OCI-LY7 (cell line): ENCODE results near the gene TMEM132A. TPM values are rescaled to one million over a fixed set of nuclear protein-coding genes. Genes with fewer than 3 reads are reported as not detected.
A peak's percentile ranks its signal among the peaks of the same experiment; 100 is the strongest.

Experiments
- BruUV-seq: library from RNA; stranded (reverse); fragments of 400-500 nt; replicated peaks from 2 replicates; lab custom pipeline; 2021; lab: Mats Ljungman, UMichigan
- CTCF ChIA-PET: fragments of 300-600 bp; sonication (Branson Sonifier 250); formaldehyde crosslinking; loops from one replicate; lab custom pipeline; 2022; ENCODE audit warnings: antibody characterized with exemption; ENCODE audit not compliant: unreplicated experiment; lab: Charles Lee
- POLR2A ChIA-PET: fragments of 300-600 bp; sonication (Branson Sonifier 250); formaldehyde crosslinking; loops from one replicate; lab custom pipeline; 2022; ENCODE audit warnings: antibody characterized with exemption; lab: Charles Lee
- DNase-seq: peaks from one replicate; pipeline ENCODE4 v3.0.0-alpha.2; 2015; ENCODE audit warnings: low spot score
- H2AFZ ChIP-seq: fragments of 200-600 bp; sonication (generic), shearing (Covaris generic); 2 replicates; pipeline ENCODE4 v1.6.1; 2014; ENCODE audit warnings: mild to moderate bottlenecking, antibody characterized with exemption, low read length, moderate library complexity
- H3K27ac ChIP-seq: fragments of 200-600 bp; sonication (generic); 2 replicates; pipeline ENCODE4 v1.5.1; 2014; ENCODE audit warnings: mixed run types, low read depth, mild to moderate bottlenecking, moderate library complexity, low read length, inconsistent platforms; ENCODE audit not compliant: poor library complexity, severe bottlenecking
- H3K36me3 ChIP-seq: fragments of 200-600 bp; sonication (generic); 2 replicates; pipeline ENCODE4 v1.6.1; 2014; ENCODE audit warnings: mild to moderate bottlenecking, antibody characterized with exemption, low read length, moderate library complexity, mixed read lengths; ENCODE audit not compliant: insufficient read depth
- H3K4me1 ChIP-seq: fragments of 200-600 bp; sonication (generic); 2 replicates; pipeline ENCODE4 v1.5.1; 2014; ENCODE audit warnings: mild to moderate bottlenecking, low read length; ENCODE audit not compliant: insufficient read depth, poor library complexity, severe bottlenecking
- H3K4me2 ChIP-seq: fragments of 200-600 bp; sonication (generic); 2 replicates; pipeline ENCODE4 v1.6.1; 2014; ENCODE audit warnings: mild to moderate bottlenecking, low read length
- H3K4me3 ChIP-seq: fragments of 200-600 bp; sonication (generic); 2 replicates; pipeline ENCODE4 v1.5.1; 2014; ENCODE audit warnings: mild to moderate bottlenecking, low read depth, low read length; ENCODE audit not compliant: poor library complexity, severe bottlenecking
- H3K79me2 ChIP-seq: fragments of 200-600 bp; sonication (generic); 2 replicates; pipeline ENCODE4 v1.6.1; 2016; ENCODE audit warnings: low read depth, mild to moderate bottlenecking, low read length, moderate library complexity, mixed read lengths; ENCODE audit not compliant: insufficient read depth
- H3K9me2 ChIP-seq: fragments of 200-600 bp; sonication (generic); 2 replicates; pipeline ENCODE4 v1.6.1; 2016; ENCODE audit warnings: mild to moderate bottlenecking, low read length, mixed read lengths; ENCODE audit not compliant: insufficient read depth
- H3K9me3 ChIP-seq: fragments of 200-600 bp; sonication (generic); 2 replicates; pipeline ENCODE4 v1.6.1; 2014; ENCODE audit warnings: mild to moderate bottlenecking, mixed run types, low read length, mixed read lengths
- H4K20me1 ChIP-seq: fragments of 200-600 bp; sonication (generic); 2 replicates; pipeline ENCODE4 v1.6.1; 2014; ENCODE audit warnings: mild to moderate bottlenecking, antibody characterized with exemption, low read length, moderate library complexity, mixed read lengths; ENCODE audit not compliant: insufficient read depth
- CTCF ChIP-seq: fragments of 200-600 bp; sonication (generic); conservative IDR thresholded peaks from 2 replicates; pipeline ENCODE4 v1.5.1; 2014; ENCODE audit warnings: mild to moderate bottlenecking, antibody characterized with exemption, low read length, moderate library complexity, mixed read lengths
- EZH2phosphoT487 ChIP-seq: fragments of 200-600 bp; sonication (generic); IDR thresholded peaks from 2 replicates; pipeline ENCODE4 v1.6.1; 2018; ENCODE audit warnings: low read depth, borderline replicate concordance, mild to moderate bottlenecking, mixed run types, antibody characterized with exemption, low read length, moderate library complexity, mixed read lengths
- intact Hi-C: fragments of 100-400 bp; cut with micrococcal nuclease; formaldehyde crosslinking; loops from one replicate; pipeline ENCODE4 v1.10.0; 2022; ENCODE audit not compliant: unreplicated experiment
- total RNA-seq, 2 experiments: library from RNA; depleted of rRNA in 1 of 2; stranded (reverse); fragments of >200 nt in 1 of 2; shearing (Covaris generic) in 1 of 2; gene quantifications; 2 replicates each; pipeline ENCODE4 v1.2.3, GENCODE V29; 2014 to 2022

TMEM132A gene
- total RNA-seq, 2 experiments from 2014 or later: 5.5 to 8.9 TPM

- TF ChIP-seq CTCF (0 out of 2 replicates have a peak, but pooled peaks have one; percentile 6), EZH2phosphoT487 (no peak)
- intact Hi-C loops: no loop called here
- no peak for DNase-seq
- H3K36me3 ChIP-seq: no peaks in the 10 kb centered on the region
- H3K4me2 ChIP-seq: no peak overlapping the region
- no peaks in the 10 kb centered on the region for H4K20me1 ChIP-seq
- no peaks in the 10 kb centered on the region for H3K4me1 ChIP-seq
- H3K4me3 ChIP-seq: no peak overlapping the region
- no TSS peak for BruUV-seq
- H2AFZ ChIP-seq: no peak overlapping the region
- no peaks in the 10 kb centered on the region for H3K79me2 ChIP-seq
- 0 out of 2 replicates have a peak, but pooled peaks cover 3% of the 10 kb centered on the region for H3K9me3 ChIP-seq
- H3K27ac ChIP-seq: no peak overlapping the region
- ChIA-PET POLR2A (interaction anchor here (0.7 to 1.1 kb wide), 3 partner anchors 50 to 320 kb away, joined by 3 to 4 read pairs (median 3); no protein-coding TSS in a partner anchor), CTCF (no interaction called here)
- H3K9me2 ChIP-seq: no peaks in the 10 kb centered on the region
These were observed 44.0 kb downstream of the TMEM132A start for GRCh38 chr11:60968223-60968622.

GRCh38 chr11:60970369-60970774 lies 46.1 kb downstream of the TMEM132A start:
- H3K79me2 ChIP-seq: no peaks in the 10 kb centered on the region
- TF ChIP-seq CTCF (peak; percentile 97), EZH2phosphoT487 (no peak)
- DNase-seq: peak; percentile 66
- ChIA-PET CTCF (no interaction called here), POLR2A (interaction anchor here (0.5 to 1.3 kb wide), 2 partner anchors 16 to 185 kb away, joined by 3 to 4 read pairs; partner anchors contain the start of gene MS4A10)
- no peak overlapping the region for H3K4me2 ChIP-seq
- H3K36me3 ChIP-seq: no peaks in the 10 kb centered on the region
- H3K4me3 ChIP-seq: no peak overlapping the region
- H3K9me2 ChIP-seq: no peaks in the 10 kb centered on the region
- no peak overlapping the region for H3K27ac ChIP-seq
- BruUV-seq: no TSS peak
- no peaks in the 10 kb centered on the region for H3K4me1 ChIP-seq
- H4K20me1 ChIP-seq: no peaks in the 10 kb centered on the region
- intact Hi-C loops: loop anchor here (1.0 to 2.0 kb wide), 2 partner anchors 159 to 216 kb away; no protein-coding TSS in a partner anchor
- H3K9me3 ChIP-seq: 0 out of 2 replicates have a peak, but pooled peaks cover 3% of the 10 kb centered on the region
- no peak overlapping the region for H2AFZ ChIP-seq

GRCh38 chr11:60970890-60971289 lies 46.6 kb downstream of the TMEM132A start:
- POLR2A ChIA-PET: interaction anchor here (0.5 kb wide), 1 partner anchor 186 kb away, joined by 3 read pairs; the partner anchor contains the start of gene MS4A10
- no peaks in the 10 kb centered on the region for H3K4me1 ChIP-seq
- H3K9me2 ChIP-seq: no peaks in the 10 kb centered on the region
- H3K27ac ChIP-seq: no peak overlapping the region
- H2AFZ ChIP-seq: no peak overlapping the region
- no peaks in the 10 kb centered on the region for H3K79me2 ChIP-seq
- no peak for DNase-seq
- no peak overlapping the region for H3K4me3 ChIP-seq
- CTCF ChIA-PET: no interaction called here
- no peaks in the 10 kb centered on the region for H4K20me1 ChIP-seq
- BruUV-seq: no TSS peak
- TF ChIP-seq CTCF (no peak), EZH2phosphoT487 (no peak)
- H3K9me3 ChIP-seq: 0 out of 2 replicates have a peak, but pooled peaks cover 3% of the 10 kb centered on the region
- no peaks in the 10 kb centered on the region for H3K36me3 ChIP-seq
- no peak overlapping the region for H3K4me2 ChIP-seq
- intact Hi-C loops: loop anchor here (1.0 to 2.0 kb wide), 2 partner anchors 158 to 216 kb away; no protein-coding TSS in a partner anchor
